Suppressor macrophage treated with lipopolysaccharide for 4 hours (primary cell): ENCODE measurements around the gene CDC25C.
"Not testable (repeated sequence)": the region's sequence is repeated elsewhere in the genome, so short reads cannot be mapped to it uniquely, and the experiment has no call there.

Source experiments
- DNase-seq: peaks from one replicate; pipeline ENCODE4 v3.0.0-alpha.2; 2020

Gene CDC25C

GRCh38 chr5:138344887-138345622, 13.5 kb upstream of the CDC25C start:
- DNase-seq, result no peak

- DNase-seq, result no peak
These were observed 8.4 kb upstream of the CDC25C start for GRCh38 chr5:138340008-138340407.

DNA sequence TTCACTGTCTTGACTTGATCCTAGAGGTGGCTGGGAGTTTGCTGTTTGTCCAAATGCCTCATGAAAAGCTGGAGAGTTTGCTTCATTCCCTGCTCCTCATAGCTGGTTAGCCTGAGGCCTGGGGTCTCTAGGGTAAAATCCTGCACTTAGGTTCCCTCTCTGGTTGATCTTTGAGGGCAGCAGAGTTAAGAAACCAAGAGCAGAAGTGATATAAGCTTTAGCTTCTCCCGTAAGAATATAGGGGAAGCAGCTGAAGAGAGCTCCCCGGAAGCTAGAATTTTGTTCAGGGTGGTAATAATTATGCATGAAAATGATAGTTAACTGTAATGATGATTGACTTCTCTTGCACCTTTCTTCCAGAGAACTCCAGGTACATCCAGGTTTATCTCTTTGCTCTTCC, 7.9 kb upstream of the CDC25C start:
- DNase-seq, result peak; percentile 59

DNA sequence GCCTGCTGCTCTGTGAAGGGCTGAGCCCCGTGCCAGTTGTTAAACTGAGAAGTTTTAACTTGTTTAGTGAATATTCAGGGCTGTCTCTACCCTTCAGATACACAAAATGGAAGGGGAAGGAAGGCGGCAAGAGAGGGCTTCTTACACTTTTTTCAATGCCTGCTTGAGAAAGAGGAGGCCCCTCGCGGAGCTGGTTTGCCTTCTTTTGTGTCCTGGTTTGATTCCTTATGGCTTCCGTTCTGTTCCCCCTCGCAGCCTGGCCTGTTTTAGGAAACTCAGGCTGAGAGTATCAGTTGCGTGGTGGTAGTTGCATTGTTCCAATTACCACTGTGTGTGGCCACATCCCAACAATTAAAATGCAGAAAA, 7.5 kb upstream of the CDC25C start:
- DNase-seq, result peak; percentile 17

DNA sequence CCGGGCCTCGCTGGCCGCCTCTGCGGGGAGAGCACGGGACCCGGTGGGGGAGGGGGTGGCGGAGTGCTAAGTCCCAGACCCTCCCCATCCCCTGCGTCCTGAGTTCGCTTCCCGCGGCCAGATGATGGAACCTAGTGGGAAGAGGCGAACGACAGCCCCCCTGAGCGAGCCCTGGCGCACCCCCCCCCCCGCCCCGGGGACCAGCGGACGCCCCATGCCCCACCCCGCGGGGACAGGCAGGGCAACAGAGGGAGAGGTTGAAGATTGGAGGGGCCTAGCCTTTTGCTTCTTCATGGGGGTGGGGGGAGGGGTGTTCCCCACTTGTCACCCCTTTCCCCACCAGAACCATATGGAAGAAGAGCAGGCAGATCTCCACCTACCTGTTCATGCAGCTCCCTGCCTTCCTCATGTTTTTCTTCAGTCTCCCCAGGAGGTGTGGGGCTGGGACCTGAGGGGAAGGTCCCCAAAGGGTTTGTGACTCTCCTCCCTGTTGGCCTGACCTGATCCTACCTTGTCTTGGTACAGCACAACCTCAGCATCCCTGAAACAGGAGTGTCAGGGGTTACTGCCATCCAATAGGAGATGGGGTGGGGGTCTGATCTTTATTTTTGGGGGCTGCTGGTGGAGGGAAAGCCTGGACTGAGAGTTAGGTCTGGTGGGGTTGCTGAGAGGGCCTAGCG, 6.9 kb upstream of the CDC25C start:
- DNase-seq, result no peak

- DNase-seq, result peak; percentile 96
These were observed 6.2 kb upstream of the CDC25C start, which contains the start of gene FAM53C for GRCh38 chr5:138337685-138338410. TSS of gene FAM53C (plus strand) at chr5:138338266. CDS start at chr5:138341336, 3,070 bp downstream.

DNA sequence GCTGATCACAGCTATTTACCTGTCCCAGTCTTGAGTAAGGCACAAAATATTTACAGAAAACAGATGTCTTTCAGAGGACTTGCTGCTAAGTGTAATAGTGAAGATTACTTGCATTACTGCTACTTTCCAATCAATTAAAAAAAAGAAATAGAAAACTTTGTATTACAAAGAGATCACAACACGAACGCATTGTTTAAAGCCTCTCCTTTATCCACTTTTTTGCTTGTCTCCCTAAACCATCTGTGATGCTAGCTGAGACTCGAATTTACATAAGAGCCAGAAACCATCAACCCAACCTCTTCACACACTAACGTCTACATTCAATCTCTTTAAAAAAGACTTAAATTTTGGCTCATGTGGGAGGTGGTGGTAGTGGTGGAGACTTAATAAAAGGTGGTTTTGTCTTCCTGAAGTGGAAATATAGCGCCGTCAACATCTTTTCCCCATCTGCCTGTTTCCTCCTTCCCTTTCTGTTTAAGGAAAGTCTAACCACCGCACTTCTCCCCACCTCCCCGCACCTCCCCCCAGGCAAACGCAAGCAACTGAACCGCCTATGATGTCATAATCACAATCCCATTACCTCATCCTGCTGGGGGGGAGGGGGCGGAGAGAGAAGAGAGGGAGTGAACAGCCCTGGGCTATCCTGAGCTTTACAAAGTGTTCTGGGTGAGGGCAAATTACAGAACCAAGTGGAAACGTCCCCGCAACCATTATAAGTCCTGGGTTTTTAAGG, 5.5 kb upstream of the CDC25C start:
- DNase-seq, result peak; percentile 92

DNA sequence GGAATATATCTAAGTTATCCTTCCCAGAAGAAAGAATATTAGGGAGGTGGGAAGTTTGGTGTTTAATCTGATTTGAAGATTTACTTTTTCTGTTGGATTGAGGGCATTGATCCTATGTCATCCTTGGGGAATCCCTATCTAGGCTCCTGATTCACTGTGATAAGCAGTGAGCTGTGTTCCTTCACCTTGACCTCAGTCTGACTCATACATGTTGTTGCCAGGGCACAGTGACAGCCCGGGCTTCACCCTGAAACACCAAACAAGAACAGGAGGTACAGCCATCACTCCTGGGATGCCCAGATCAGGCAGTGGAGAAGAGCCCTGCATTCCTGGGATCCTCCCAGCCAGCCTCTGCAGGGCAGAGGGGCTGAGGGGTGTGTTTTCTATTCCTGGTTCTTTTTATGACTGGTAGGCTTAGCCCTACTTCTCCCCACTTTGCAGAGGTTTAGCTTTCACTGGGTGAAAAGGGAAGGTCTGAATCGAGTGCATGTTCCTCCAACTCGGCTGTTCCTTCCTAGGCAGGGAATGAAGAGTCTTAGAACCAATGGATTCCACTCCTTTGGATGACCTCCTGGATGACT, 3.4 kb upstream of the CDC25C start:
- no peak for DNase-seq

GRCh38 chr5:138330813-138331448, 673 bp downstream of the CDC25C start:
- DNase-seq, result no peak

GRCh38 chr5:138318211-138318610, 13.4 kb downstream of the CDC25C start:
- DNase-seq, result not testable (repeated sequence)

DNA sequence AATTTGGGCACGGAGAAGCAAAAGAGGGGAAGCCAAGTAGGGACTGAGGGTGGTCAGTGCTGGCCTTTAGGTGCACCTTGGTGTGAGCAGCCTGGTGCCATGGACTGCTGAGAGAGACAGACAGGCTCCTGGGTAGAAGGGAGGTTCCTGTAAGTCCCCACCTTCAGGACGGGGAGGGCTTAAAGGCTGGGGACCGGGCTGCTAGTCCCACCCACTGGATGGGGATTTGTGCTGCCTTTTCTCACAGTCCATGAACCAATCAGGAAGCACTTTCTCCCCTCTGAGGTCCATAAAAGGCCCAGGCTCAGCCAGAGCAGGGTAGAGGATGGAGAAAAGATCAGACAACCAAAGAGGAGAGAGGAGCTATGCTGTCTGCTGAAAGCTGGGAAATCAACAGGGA, 15.2 kb downstream of the CDC25C start:
- DNase-seq, result no peak

- no peak for DNase-seq
These were observed 15.8 kb downstream of the CDC25C start for GRCh38 chr5:138315751-138316278.

DNA sequence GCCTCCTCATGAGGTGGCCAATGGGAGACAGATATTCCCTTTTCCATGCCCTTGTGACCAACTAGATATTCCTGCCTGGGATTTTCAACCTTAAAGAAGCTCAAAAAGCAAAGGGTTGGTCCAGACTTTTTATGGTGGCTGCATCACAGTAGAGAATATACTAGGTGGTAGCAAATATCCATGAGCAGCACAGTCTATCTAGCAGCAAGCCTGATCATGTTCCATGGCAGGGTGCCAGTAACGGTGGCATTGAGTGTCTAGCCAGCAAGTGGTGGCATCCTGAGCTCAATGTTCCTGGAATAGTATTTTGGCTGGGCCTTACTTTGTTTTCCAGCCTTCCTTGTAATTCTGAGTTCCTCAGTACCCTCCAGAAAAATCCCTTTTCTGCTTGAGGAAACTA, 25.8 kb downstream of the CDC25C start:
- no peak for DNase-seq

DNA sequence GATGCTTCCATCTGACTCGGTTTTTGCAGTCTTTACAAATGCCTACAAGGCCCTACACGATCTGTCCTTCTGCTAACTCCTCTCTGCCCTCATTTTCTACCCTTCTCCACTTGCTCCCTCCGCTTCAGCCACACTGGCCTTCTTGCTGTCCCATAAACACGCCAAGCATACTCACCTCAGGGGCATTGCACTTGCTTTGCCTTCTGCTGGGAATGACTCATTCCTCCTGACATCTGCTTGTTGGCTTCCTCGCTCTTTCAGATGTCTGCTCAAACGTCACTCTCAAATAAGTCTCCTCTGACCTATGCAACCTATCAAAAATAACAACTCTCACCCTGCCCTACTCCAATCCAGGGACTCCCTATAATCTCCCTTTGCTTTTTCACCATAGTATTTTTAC, 28.2 kb downstream of the CDC25C start:
- DNase-seq, result no peak

GRCh38 chr5:138289296-138289695, 42.3 kb downstream of the CDC25C start:
- no peak for DNase-seq

DNA sequence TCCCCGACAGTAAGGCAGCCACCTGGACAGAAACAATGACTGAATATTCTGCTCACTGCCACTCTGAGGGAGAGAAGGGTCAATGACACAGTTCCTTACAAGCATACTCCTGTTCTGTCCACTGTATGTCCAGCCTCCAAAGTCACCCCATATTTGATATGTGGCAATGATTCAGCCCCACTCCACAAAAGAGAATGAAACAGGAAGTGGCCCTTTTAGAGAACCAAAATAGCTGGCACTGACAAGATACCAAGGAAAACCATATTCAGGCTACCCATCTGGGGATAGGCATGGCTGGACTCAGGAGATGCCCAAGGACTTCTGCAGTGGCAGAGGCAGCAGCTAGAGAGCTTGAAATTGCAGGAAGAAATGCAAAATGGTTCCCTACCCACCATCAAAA, 44.4 kb downstream of the CDC25C start:
- DNase-seq, result peak; percentile 45

GRCh38 chr5:138282920-138283742, 48.5 kb downstream of the CDC25C start:
- DNase-seq, result peak; percentile 15

DNA sequence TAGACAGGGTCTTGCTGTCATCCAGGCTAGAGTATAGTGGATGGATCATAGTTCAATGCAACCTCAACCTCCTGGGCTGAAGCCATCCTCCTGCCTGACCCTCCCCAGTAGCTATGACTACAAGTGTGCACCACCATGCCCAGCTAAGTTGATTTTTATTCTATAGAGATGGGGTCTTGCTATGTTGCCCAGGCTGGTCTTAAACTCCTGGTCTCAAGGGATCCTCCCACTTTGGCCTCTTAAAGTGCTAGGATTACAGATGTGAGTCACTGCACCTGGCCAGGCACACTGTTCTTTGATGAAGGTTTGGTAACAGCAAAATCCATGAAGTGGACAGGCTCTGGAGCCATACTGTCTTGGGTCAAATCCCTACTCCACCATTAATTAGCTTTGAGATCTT, 50.7 kb downstream of the CDC25C start:
- no peak for DNase-seq

GRCh38 chr5:138276402-138277054, 55.1 kb downstream of the CDC25C start:
- no peak for DNase-seq

DNA sequence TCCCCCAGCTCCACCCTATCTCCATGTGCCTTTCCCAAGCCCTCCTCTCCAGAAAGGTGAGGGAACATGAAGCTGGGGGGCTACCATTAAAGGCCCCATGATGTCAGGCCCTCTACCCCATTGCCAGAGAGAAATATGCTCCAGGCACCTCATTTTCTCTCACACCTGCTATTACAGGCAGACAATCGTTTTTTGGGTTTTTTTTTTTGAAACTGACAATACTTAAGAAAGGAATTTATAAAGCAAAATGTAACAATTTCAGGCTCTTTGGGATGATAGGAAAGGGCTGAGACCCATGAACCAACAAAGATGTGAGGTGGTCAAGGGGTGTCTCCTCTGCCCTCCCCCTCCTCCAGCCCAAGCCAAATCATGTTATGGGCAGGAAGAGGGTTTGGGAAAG, 55.7 kb downstream of the CDC25C start:
- no peak for DNase-seq

- no peak for DNase-seq
These were observed 56.2 kb downstream of the CDC25C start for GRCh38 chr5:138275379-138275782.
